ENCODE measurements around the gene PCIF1. TPM values are rescaled to one million over a fixed set of nuclear protein-coding genes. Genes with fewer than 3 reads are reported as not detected.
A peak's percentile ranks its signal among the peaks of the same experiment; 100 is the strongest.

PCIF1 gene
- total and polyA plus RNA-seq, 2 experiments from 2014 or later, result 41.2 to 43.8 TPM

DNA sequence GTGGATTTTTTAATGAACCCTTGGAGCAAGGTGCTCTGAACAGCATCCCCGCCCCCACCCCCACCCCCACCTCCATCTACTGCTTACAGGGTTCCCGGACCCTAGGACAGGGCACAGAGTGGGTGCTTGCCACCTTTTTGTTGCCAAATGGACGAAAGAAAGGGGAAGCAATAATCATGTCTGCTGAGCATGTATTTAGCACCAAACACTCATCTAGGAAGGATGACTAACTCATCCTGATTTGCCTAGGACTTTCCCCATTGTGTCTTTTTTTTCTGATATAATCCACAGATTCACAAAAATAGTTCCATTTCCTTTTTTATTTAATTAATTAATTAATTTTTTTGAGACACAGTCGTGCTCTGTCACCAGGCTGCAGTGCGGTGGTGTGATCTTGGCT lies 21.4 kb upstream of the PCIF1 start:
- TF ChIP-seq, protein P1, sequence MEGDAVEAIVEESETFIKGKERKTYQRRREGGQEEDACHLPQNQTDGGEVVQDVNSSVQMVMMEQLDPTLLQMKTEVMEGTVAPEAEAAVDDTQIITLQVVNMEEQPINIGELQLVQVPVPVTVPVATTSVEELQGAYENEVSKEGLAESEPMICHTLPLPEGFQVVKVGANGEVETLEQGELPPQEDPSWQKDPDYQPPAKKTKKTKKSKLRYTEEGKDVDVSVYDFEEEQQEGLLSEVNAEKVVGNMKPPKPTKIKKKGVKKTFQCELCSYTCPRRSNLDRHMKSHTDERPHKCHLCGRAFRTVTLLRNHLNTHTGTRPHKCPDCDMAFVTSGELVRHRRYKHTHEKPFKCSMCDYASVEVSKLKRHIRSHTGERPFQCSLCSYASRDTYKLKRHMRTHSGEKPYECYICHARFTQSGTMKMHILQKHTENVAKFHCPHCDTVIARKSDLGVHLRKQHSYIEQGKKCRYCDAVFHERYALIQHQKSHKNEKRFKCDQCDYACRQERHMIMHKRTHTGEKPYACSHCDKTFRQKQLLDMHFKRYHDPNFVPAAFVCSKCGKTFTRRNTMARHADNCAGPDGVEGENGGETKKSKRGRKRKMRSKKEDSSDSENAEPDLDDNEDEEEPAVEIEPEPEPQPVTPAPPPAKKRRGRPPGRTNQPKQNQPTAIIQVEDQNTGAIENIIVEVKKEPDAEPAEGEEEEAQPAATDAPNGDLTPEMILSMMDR (IDR thresholded peaks at IDR 0.05; ENCODE audit: low read depth, low read length), result no peak
- no peak overlapping the region for H3K4me3 ChIP-seq
- H3K4me1 ChIP-seq (ENCODE audit: low read depth), result no peaks in the 10 kb centered on the region
- no peaks in the 10 kb centered on the region for H3K9me3 ChIP-seq (ENCODE audit: low read depth)
- DNase-seq (ENCODE audit: low read depth in 1 of 2, low spot score in 1 of 2), result no peak
- H3K36me3 ChIP-seq, result no peaks in the 10 kb centered on the region
- no peaks in the 10 kb centered on the region for H3K27me3 ChIP-seq
- H3K27ac ChIP-seq, result no peak overlapping the region

DNA sequence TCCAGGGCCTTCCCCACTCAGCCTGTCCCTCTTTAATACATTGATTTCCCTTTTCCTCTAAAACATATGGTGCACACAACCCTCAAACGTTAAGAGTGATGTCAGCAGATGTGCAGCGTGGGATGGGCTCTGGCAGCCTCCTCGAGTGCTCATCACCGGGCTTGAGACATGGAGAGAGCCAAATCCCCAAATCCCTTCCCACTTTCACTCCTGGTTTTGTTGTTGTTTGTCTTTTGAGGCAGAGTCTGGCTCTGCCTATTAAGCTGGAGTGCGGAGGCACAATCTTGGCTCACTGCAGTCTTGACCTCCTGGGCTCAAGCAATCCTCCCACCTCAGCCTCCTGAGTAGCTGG lies 16.7 kb upstream of the PCIF1 start:
- TF ChIP-seq, protein P1 (IDR thresholded peaks at IDR 0.05; ENCODE audit: low read depth, low read length), result no peak

DNA sequence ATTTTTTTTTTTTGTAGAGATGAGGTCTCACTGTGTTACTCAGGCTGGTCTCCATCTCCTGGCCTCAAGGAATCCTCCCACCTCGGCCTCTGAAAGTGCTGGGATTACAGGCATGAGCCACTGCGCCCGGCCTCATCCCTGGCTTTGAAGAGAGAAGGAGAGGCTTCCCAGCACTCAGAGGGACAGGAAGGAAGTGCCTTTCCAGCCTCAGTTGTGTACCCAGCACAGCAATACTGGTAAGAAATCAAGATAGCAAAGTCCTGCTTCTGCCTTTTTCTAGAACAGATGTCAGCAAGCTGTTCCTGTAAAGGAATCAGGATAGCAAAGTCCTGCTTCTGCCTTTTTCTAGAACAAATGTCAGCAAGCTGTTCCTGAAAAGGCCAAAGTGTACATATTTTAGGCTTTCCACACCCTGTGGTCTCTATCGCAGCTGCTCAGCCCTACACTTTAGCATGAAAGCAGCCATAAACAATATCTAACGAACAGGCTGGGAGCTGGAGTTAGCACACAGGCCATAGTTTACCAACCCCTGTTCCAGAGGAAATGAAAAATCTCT lies 16.2 kb upstream of the PCIF1 start:
- no peaks in the 10 kb centered on the region for H3K27me3 ChIP-seq
- H3K9me3 ChIP-seq (ENCODE audit: low read depth), result no peaks in the 10 kb centered on the region
- H3K36me3 ChIP-seq, result no peaks in the 10 kb centered on the region
- TF ChIP-seq, protein P1 (IDR thresholded peaks at IDR 0.05; ENCODE audit: low read depth, low read length), result no peak
- H3K27ac ChIP-seq, result no peak overlapping the region
- peaks cover 8% of the 10 kb centered on the region for H3K4me1 ChIP-seq (ENCODE audit: low read depth)
- no peak overlapping the region for H3K4me3 ChIP-seq
- DNase-seq (ENCODE audit: low read depth in 1 of 2, low spot score in 1 of 2), result peak in 1 of 2 donors; percentile 75

More for the DNA sequence above, 16.7 kb upstream of the PCIF1 start:
- Histone ChIP-seq H3K36me3 (no peaks in the 10 kb centered on the region), H3K27ac (no peak overlapping the region), H3K4me1 (ENCODE audit: low read depth) (peaks cover 7% of the 10 kb centered on the region), H3K4me3 (no peak overlapping the region), H3K9me3 (ENCODE audit: low read depth) (no peaks in the 10 kb centered on the region), H3K27me3 (no peaks in the 10 kb centered on the region)
- DNase-seq (ENCODE audit: low read depth in 1 of 2, low spot score in 1 of 2), result peak in 1 of 2 donors; percentile 80

DNA sequence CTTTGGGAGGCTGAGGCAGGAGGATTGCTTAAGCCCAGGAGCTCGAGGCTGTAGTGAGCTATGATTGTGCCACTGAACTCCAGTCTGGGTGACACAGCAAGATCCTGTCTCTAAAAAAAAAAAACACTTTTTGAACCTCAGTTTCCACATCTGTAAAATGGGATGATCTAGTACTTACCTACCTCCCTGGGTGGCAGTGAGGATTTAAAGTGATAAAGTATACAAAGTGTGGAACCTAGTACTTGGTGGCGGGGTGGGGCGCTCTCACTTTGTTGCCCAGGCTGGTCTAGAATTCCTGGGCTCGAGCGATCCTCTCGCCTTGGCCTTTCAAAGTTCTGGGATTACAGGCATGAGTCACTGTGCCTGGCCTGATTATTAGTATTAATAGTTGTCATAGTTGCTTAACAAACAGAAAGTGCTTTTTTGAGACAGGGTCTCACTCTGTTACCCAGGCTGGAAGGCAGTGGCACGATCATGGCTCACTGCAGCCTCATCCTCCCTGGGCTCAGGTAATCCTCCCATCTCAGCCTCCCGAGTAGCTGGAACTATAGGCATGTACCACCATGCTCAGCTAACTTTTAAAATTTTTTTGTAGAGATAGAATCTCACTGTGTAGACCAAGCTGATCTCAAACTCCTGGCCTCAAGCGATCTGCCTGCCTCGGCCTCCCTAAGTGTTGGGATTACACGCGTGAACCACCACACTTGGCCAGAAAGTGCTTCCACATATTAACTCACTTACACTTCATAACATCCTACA lies 15.5 kb upstream of the PCIF1 start:
- H3K36me3 ChIP-seq, result no peaks in the 10 kb centered on the region
- TF ChIP-seq, protein P1 (IDR thresholded peaks at IDR 0.05; ENCODE audit: low read depth, low read length), result no peak
- peaks cover 8% of the 10 kb centered on the region for H3K4me1 ChIP-seq (ENCODE audit: low read depth)
- H3K27me3 ChIP-seq, result no peaks in the 10 kb centered on the region
- DNase-seq (ENCODE audit: low read depth in 1 of 2, low spot score in 1 of 2), result peak in 1 of 2 donors; percentile 50
- H3K4me3 ChIP-seq, result no peak overlapping the region
- H3K27ac ChIP-seq, result no peak overlapping the region
- H3K9me3 ChIP-seq (ENCODE audit: low read depth), result no peaks in the 10 kb centered on the region

DNA sequence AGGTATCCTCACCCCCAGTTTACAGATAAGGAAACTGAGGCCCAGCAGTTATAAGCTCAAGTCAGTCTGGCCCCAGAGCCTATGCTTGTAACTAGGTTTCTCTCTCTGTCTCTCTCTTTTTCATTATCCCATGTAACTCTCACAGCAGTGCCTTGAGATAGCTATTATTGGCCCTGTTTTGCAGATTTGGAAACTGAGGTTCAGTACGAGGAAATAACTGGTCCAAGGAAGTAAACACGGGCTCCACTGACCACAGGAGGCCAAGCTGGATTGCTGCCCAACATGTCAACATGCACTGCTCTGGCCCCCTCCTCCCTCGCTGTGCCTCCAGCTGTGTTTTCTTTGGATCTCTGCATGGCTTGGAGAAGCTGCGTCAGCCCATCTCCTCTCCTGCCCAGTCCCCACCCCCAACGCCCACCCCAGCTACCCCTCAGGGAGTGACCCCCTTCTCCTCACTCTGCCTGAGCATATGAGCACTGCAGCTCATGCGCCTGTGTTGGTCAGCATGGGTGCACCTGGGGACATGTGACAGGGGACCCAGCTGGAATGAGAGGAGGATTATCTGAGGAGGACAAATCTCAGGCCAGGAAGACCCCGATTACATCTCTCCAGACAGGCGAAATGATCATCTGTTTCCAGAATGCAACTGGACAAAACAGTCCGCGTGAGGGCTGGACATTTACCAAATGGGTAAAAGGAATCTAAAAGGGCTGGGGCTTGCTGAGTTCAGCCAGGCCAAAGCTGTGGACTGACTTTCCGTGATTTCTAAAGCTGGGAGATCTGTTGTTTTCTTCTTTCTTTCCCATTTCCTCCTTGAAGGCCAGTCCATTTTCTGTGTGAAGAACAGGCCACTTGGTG lies 14.7 kb upstream of the PCIF1 start:
- Histone ChIP-seq H3K27me3 (no peaks in the 10 kb centered on the region), H3K4me3 (no peak overlapping the region), H3K36me3 (no peaks in the 10 kb centered on the region), H3K9me3 (ENCODE audit: low read depth) (no peaks in the 10 kb centered on the region), H3K27ac (no peak overlapping the region), H3K4me1 (ENCODE audit: low read depth) (peaks cover 8% of the 10 kb centered on the region)
- TF ChIP-seq, protein P1 (IDR thresholded peaks at IDR 0.05; ENCODE audit: low read depth, low read length), result no peak
- DNase-seq (ENCODE audit: low read depth in 1 of 2, low spot score in 1 of 2), result peak in 1 of 2 donors; percentile 97

Data from cardiac muscle cell (in vitro differentiated cells and primary cell).